GM18519 (cell line): Measurements from ENCODE around the gene TMBIM4.
"Not testable (repeated sequence)": the region's sequence is repeated elsewhere in the genome, so short reads cannot be mapped to it uniquely, and the experiment has no call there.

Experiments
- ATAC-seq: cut with Tn5 transposase; IDR thresholded peaks from one replicate; pipeline ENCODE4 v1.9.1; 2021; ENCODE audit warnings: mild to moderate bottlenecking, moderate library complexity; ENCODE audit not compliant: unreplicated experiment, low FRiP score

Gene TMBIM4

DNA sequence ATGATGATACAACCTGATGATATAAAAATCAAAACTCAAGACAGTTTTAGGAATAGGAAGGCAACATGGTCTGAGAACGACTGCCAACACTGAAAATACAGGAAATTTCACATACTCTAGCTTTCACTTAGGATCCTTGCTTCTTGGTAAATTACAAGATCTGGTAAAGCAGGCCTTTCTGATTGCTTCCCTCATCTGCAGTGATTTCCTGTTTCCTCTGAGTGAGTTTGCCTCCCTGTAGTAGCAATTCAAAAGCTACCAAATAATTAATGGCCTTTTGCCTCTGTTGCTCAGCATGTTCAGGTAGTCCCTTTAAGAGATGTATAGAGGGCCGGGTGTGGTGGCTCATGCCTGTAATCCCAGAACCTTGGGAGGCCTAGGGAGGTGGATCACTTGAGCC is 17.2 kb upstream of the TMBIM4 start:
- ATAC-seq, result no peak

DNA sequence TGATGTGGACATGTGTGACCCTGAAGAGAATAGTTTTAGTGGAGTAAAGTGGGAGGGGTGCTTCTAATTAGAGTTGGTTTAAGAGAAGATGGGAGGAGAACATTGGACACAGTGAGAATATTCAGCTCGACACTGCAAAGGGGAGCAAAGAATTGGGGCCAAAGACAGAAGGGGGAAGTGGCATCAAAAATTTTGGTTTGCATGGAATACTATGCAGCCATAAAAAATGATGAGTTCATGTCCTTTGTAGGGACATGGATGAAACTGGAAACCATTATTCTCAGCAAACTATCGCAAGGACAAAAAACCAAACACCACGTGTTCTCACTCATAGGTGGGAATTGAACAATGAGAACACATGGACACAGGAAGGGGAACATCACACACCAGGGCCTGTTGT is 15.0 kb upstream of the TMBIM4 start:
- not testable (repeated sequence) for ATAC-seq

DNA sequence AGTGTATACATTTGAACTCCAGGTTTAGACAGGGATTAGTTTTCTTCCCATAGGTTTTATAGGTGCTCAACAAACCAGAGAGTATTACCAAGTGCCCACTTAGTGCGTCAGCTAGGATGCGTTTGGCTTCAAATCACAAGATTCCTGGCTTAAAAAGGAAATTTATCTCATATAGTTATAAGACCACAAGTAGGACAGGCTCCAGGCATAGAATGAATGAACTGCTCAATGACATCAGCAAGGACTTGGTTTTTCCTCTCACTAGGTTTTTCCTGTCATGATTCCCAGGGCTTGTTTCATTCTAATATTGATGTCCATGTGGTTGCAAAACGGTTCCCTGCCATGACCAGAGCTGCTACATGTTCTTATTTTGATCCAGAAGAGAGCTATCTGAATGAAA is 13.2 kb upstream of the TMBIM4 start:
- no peak for ATAC-seq

DNA sequence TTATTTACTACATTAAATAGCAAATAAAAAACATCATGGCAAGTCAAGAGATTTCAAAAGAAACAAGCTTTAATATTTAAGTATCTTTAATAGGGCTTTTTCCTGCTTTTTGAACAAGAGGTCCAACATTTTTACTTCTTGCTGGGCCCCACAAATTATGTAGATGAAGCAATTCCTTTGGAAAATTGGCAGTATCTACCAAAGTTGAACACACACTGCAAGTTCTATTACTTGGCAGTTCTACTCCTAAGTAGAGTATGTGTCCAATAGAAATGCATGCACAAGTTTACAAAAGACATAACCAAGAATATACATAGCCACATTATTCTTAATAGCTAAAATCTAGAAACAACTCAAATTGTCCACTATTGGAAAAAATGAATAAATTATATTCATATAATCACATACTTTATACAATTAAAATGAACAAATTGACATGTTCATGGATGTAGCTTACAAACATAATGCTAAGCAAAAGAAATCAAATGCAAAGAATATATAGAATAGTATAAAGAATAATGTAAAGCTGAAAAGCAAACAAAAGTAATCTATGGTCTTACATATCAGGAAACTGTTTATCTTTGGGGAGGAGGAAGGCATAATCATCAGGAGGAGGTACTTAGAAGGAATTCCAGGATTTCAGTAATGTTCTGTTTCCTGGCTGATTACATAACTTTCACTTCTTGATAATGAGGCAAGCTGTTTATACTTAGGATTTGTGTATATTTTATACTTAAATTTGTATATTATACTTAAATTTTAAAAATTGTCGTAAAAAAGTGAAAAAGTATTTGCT is 6.5 kb upstream of the TMBIM4 start:
- ATAC-seq, result no peak

DNA sequence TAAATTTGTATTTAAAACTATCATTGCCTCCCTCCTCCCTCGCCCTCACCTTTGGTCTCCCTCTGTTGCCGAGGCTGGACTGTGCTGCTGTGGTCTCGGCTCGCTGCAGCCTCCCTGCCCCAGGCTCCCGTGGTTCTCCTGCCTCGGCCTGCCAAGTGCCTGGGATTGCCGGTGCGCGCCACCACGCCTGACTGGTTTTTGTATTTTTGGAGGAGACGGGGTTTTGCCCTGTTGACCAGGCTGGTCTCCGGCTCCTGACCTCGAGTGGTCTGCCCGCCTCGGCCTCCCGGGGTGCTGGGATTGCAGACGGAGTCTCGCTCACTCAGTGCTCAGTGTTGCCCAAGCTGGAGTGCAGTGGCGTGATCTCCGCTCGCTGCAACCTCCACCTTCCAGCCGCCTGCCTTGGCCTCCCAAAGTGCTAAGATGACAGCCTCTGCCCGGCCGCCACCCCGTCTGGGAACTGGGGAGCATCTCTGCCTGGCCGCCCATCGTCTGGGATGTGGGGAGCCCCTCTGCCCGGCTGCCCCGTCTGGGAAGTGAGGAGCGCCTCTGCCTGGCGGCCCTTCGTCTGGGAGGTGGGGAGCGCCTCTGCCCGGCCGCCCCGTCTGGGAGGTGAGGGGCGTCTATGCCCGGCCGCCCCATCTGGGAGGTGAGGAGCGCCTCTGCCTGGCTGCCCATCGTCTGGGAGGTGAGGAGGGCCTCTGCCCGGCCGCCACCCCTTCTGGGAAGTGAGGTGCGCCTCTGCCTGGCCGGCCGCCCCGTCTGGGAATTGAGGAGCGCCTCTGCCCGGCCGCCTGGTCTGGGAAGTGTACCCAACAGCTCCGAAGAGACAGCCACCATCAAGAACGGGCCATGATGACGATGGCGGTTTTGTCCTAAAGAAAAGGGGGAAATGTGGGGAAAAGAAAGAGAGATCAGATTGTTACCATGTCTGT is 4.9 kb upstream of the TMBIM4 start:
- not testable (repeated sequence) for ATAC-seq

DNA sequence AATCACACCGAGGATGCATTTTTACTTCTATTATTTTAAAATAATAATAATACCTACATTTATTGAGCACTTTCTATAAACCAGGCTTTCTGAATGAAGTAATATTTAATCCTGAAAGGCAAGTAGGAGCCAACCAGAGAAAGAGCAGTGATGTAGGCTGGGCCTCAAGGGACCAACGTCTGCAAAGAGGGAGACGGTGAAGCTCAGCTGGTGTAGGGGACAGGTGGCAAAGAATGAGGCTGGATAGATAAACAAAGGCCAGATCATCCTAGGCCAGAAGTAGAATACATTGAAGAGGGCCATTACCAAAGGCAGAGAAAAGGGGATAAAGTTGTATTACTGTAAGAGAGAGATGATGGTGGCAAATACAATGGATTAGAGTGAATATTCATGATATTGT is 810 bp upstream of the TMBIM4 start:
- ATAC-seq, result no peak

DNA sequence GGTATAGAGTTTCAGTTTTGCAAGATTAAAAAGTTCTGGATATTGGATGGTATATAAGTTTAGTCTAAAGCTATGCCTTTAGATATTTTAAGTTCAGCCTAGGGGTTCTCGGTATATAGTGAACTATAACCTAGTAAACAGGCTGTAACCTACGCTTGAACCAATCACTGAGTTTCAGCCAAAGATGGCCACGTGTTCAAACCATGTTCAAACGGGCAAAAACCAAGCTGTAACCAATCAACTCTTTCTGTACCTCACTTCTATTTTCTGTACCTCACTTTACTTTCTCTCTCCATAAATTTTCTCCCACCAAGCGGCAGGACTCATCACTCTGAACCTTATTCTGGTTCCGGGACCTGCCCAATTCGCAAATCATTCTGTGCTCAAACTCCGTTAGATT is 1.4 kb downstream of the TMBIM4 start:
- no peak for ATAC-seq

DNA sequence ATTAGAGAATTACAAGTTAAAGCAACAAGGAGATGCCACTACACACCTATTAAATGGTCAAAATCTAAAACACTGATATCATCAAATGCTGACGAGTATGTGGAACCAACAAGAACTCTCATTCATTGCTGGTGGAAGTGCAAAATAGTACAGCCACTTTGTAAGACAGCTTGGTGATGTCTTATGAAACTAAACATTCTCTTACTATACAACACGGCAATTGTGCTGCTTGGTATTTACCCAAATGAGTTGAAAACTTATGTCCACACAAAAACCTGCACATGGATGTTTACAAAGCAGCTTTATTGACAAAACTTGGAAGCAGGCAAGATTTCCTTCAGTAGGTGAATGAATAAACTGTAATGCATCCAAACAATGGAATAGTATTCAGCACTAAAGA is 3.2 kb downstream of the TMBIM4 start:
- no peak for ATAC-seq

DNA sequence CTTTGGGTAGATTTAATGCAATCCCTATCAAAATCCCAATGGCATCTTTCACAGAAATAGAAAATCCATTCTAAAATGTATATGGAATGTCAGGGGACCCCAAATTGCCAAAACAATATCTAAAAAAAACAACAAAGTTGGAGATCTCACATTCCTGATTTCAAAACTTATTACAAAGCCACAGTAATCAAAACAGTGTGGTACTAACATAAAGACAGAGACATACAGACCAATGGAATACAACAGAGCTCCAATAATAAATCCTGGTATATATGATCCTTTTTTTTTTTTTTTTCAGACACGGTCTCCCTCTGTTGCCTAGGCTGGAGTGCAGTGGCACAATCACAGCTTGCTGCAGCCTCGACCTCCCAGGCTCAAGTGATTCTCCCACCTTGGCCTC is 4.7 kb downstream of the TMBIM4 start:
- ATAC-seq, result no peak

DNA sequence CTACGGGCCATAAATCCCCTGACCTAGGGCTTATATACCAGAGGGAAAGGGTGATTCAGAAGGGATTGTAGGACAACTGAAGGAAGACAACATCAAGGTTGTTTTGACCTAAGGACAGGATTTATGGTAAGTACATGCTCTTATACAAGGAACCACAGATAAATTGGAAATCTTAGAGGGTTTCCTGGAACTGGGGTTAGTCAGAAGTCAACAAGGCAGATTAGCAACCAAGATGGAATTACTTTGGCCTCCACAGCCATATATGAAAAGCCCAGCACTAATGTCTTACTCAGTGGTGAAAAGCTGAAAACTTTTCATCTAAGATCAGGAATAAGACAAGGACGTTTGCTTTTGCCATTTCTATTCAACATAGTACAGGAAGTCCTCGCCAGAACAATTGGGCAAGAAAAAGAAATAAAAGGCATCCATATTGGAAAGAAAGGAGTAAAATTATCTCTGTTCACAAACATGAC is 5.4 kb downstream of the TMBIM4 start:
- no peak for ATAC-seq

DNA sequence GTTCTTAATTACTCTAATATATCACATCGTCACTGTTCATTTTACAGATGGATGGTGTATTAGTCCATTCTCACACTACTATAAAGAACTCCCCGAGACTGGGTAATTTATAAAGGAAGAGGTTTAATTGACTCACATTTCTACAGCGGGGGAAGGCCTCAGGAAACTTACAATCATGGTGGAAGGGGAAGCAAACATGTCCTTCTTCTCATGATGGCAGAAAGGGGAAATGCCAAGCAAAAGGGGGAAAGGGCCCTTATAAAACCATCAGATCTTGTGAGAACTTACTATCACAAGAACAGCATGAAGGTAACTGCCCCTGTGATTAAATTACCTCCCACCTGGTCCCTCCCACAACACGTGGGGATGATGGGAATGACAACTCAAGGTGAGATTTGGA is 6.5 kb downstream of the TMBIM4 start:
- ATAC-seq, result no peak

DNA sequence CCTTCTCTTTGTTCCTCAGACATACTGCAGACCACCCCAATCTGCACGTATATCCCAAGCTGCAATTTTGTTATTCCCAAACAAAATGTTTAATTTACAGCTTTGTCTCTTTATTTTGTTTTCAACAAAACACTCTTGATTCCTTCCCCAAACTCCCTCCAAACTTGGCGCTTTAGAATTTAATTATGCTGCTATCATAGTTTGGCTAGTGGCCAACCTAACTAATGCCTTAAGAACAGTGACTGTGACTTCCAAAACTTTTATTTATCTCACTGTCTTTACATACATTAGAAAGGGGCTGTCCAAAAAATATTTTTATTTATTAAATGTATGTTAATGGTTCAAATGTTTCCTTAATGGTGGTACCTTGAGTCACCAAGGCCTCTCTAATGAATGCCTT is 7.1 kb downstream of the TMBIM4 start:
- ATAC-seq, result no peak

DNA sequence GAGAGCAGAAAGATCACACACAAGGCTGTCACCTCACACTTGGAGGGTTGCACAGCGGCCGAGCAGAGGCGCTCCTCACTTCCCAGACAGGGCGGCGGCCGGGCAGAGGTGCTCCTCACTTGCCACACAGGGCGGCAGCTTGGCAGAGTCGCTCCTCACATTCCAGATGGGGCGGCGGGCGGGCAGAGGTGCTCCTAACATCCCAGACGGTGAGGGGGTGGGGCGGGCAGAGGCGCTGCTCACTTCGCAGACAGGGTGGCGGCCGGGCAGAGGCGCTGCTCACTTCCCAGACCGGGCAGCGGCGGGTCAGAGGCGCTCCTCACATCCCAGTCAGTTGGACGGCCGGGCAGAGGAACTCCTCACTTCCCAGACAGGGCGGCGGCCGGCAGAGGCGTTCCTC is 9.1 kb downstream of the TMBIM4 start:
- ATAC-seq, result no peak

DNA sequence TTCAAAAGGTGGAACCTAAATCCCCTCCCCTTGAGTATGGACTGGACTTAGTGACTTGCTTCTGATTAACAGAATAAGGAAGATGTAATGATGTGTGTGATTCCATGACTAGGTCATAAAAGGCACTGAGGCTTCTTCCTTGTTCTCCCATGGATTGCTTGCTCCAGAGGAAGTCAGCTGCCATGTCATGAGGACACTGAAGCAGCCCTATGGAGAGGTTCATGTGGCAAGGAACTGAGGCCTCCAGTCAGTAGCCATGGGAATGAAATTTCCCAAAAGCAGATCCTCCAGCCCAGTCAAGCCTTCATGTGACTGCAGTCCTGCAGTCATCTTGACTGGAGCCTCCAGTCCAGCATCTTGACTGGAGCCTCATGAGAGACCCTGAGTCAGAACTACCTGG is 10.7 kb downstream of the TMBIM4 start:
- ATAC-seq, result no peak

DNA sequence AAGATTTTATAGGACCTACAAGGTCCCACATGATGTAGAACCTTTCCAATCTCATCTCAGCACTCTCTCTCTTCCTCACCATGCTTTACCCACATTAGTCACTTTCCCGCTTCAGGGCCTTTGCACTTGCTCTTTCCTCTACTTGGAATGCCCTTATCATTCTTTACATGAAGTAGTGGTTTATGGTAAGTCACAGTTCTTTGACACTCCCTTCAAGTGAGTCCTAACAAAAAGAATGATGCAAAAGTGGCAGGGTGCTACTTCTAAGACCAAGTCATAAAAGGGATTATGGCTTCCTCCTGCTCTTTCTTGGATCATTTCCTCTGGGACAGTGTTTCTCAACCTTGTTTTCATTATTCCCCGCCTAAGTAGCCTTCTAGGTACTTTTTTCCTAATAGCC is 13.1 kb downstream of the TMBIM4 start:
- ATAC-seq, result no peak

DNA sequence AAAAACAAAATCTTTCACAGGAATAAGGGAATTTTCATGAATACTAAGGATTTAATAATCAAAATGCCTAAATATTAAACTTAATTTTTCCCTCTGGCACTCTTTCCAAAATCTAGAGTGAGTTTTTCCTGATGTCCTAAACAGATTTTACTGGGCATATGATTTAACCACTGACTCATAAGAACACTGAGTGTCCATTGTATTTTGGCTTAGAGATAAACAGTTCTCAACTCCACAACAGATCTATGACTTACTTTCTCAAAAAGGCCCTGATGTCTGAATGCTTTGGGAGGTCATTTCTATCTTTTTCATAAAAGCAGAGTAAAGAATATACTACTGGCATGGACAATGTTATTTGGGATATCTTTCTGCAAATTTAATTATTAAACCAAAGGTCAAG is 15.0 kb downstream of the TMBIM4 start:
- no peak for ATAC-seq

DNA sequence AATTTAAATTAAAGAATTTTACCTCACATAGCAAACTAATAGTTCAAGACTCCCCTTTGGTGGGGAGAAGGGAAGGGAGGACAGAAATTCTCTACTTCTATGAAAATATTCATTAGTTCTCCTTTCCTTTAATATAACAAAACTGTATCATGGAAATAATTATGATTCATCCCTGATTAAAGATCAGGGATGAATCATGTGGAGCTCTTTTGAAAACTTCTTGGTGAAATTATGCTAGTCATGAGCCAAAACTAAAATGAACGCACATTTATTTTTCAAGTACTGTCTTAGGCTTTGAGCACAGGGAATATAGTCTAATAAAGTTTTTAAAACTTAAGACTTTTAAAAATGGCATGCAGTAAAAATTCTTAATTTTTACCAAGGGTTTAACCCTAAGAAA is 17.1 kb downstream of the TMBIM4 start:
- no peak for ATAC-seq

DNA sequence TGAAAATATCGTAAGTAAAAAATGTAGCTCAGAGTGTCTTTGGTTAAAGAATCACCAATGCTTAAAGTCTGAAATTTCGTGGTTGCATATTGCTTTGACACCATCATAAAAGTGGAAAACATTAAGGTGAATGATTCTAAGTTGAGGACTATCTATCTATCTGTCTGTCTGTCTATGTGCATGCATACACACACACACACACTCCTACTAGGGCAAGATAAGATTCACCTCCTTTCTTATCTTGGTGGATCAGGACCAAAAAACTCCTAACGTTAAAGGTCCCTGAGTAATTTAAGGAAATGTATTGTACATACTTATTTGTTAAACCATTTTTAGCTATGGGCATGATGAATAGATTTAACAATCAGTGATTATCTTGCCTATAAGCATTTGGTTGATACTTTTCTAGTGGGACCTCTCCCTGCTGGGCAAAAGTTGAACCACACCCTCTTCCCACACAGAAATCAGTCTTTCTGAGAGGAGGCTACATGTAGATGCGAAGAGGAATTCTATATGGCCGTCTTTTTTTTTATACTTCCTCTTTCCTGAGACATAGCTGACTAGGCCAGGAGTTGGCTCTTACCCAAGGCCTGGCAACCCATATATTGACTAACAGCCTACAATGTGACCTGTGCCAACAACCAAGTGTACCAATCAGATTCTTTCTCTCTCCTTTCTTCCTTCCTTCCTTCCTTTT is 19.9 kb downstream of the TMBIM4 start:
- ATAC-seq, result no peak

DNA sequence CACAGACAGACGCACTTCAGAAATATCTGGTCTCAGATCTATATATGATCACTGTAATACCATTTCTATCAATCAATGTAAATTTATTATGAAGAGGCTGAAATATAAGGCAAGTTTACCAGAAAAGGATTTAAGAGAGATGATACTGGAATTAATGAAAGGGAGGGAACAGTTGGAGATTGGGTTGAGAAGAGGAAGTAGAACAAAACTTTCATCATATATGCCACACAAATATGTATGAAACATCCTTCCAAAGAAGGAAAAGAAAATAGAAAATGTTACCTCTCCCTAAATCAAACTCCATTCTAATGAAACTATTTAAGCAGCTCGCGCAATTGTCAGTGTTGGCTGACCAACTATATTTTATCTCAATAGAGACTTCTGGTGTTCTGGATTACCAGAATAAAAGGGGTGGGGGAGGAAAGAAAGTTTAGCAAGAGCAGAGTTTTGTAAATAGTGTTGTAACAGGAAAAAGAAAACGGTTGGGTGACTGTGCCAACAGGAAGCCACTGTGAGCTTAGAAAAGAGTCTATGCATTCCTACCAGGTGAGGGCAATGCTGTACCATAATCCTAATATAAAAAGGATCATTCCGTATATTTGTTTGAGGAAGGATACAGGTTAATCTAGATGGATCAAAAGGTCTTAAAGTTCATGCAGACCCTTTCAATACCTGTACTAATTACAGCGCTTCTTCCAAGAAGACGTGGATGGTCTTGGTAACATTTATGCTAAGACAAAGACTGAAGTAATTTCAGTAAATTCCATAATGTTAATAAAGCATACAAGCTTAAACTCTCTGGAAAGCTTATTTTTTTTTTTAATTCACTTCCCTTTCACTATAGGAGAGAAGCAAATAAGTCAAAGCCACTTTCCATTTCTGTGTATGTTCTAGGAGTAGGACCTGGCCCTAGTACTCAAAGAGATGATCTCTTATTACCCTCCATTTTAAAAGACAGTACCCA is 24.7 kb downstream of the TMBIM4 start:
- no peak for ATAC-seq

DNA sequence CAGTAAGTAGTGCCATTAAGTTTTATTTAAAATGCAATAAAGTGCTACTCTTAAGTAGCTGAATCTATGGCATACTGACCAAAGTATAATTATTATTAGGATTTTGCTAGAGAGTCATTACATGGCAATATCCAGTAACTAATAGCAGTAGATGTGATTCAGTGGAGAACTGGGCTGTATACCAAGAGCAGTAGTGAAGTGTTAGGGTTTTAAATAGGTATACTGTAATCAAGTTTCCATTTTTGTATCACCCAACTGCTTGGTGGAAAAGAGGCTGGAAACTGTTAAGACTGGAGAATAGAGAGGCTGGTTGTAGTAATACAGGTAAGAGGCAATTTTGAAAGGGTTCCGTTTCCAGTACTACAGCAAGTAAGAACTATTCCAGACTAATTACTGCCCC is 25.9 kb downstream of the TMBIM4 start:
- ATAC-seq, result no peak
